ENCODE data around the gene SHB. TPM values are rescaled to one million over a fixed set of nuclear protein-coding genes. Genes with fewer than 3 reads are reported as not detected.

The SHB gene
- total RNA-seq, 1 donor from 2014 or later = 0.44 TPM

- ChIA-PET CTCF (no interaction called here), POLR2A (no interaction called here)
- no peaks in the 10 kb centered on the region for H3K36me3 Mint-ChIP-seq (ENCODE audit: low read depth)
- no peaks in the 10 kb centered on the region for H3K9me3 Mint-ChIP-seq
- peaks cover 3% of the 10 kb centered on the region for H3K27me3 Mint-ChIP-seq
- no peak overlapping the region for H3K27ac Mint-ChIP-seq
- no peak overlapping the region for H3K4me3 Mint-ChIP-seq
- no peak for TF ChIP-seq CTCF (IDR thresholded peaks at IDR 0.05)
- H3K4me1 Mint-ChIP-seq = peaks cover 6% of the 10 kb centered on the region
- DNase-seq (no peak), ATAC-seq (ENCODE audit: low read depth) (no peak)
- intact Hi-C loops (cut with micrococcal nuclease) = no loop called here
Observed at GRCh38 chr9:38031594-38031993, 37.4 kb downstream of the SHB start.

GRCh38 chr9:38030658-38031057 is 38.4 kb downstream of the SHB start:
- no peaks in the 10 kb centered on the region for H3K9me3 Mint-ChIP-seq
- intact Hi-C loops (cut with micrococcal nuclease) = no loop called here
- no peaks in the 10 kb centered on the region for H3K36me3 Mint-ChIP-seq (ENCODE audit: low read depth)
- CTCF ChIA-PET = no interaction called here
- peaks cover 6% of the 10 kb centered on the region for H3K4me1 Mint-ChIP-seq
- H3K27me3 Mint-ChIP-seq = peaks cover 3% of the 10 kb centered on the region
- no peak overlapping the region for H3K27ac Mint-ChIP-seq
- POLR2A ChIA-PET = no interaction called here
- no peak overlapping the region for H3K4me3 Mint-ChIP-seq
- no peak for ATAC-seq (ENCODE audit: low read depth)
- no peak for DNase-seq
- no peak for TF ChIP-seq CTCF (IDR thresholded peaks at IDR 0.05)

- intact Hi-C loops (cut with micrococcal nuclease) = no loop called here
- no peaks in the 10 kb centered on the region for H3K36me3 Mint-ChIP-seq (ENCODE audit: low read depth)
- H3K9me3 Mint-ChIP-seq = no peaks in the 10 kb centered on the region
- H3K27ac Mint-ChIP-seq = no peak overlapping the region
- CTCF ChIA-PET = no interaction called here
- no peak for DNase-seq
- POLR2A ChIA-PET = no interaction called here
- ATAC-seq (ENCODE audit: low read depth) = no peak
- peaks cover 6% of the 10 kb centered on the region for H3K4me1 Mint-ChIP-seq
- no peak overlapping the region for H3K4me3 Mint-ChIP-seq
- H3K27me3 Mint-ChIP-seq = peaks cover 3% of the 10 kb centered on the region
- no peak for TF ChIP-seq CTCF (IDR thresholded peaks at IDR 0.05)
Observed at GRCh38 chr9:38029915-38030638, 39.0 kb downstream of the SHB start.

- Mint-ChIP-seq H3K4me1 (peaks cover 6% of the 10 kb centered on the region), H3K27me3 (no peaks in the 10 kb centered on the region), H3K9me3 (no peaks in the 10 kb centered on the region), H3K27ac (no peak overlapping the region), H3K4me3 (no peak overlapping the region), H3K36me3 (ENCODE audit: low read depth) (no peaks in the 10 kb centered on the region)
- ChIA-PET POLR2A (no interaction called here), CTCF (no interaction called here)
- no peak for TF ChIP-seq CTCF (IDR thresholded peaks at IDR 0.05)
- DNase-seq (no peak), ATAC-seq (ENCODE audit: low read depth) (no peak)
- intact Hi-C loops (cut with micrococcal nuclease) = no loop called here
Observed at GRCh38 chr9:38027714-38028113, 41.3 kb downstream of the SHB start.

DNA sequence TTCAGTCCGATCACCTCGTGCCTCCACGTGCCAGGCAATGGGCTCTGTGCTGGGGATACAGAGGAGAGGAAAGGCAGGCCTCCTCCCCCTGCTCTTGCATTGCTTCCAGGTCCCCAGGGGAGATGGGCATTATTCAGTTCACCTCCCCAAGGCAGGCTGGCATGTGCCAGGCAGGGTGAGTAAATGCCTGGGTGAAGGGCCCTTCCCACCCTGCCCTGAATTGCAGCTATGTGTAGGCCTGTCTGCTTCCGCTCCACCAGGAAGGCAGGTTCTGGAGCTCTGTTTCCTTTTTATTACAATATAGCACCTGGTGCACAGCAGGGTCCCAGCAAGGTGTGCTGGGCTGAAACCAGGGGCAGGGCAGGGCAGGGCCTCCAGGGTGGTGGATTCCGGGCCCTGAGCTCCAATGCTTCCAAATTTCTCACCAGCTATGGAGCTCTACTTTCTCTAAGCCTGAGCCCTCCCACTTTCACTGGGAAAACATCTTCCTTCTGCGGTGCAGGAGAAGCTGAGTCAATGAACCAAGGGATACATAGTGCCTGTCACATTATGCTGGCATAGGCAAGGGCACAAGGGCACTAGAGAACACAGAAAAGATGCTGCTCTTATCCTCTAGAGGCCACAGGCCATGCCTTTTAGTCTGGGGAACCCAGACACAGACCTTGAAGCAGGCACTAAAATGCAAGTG is 42.0 kb downstream of the SHB start:
- ATAC-seq (ENCODE audit: low read depth) = no peak
- no peak for DNase-seq
- no peak overlapping the region for H3K27ac Mint-ChIP-seq
- ChIA-PET POLR2A (no interaction called here), CTCF (no interaction called here)
- no peaks in the 10 kb centered on the region for H3K36me3 Mint-ChIP-seq (ENCODE audit: low read depth)
- H3K9me3 Mint-ChIP-seq = no peaks in the 10 kb centered on the region
- no peak for TF ChIP-seq CTCF (IDR thresholded peaks at IDR 0.05)
- H3K4me3 Mint-ChIP-seq = no peak overlapping the region
- intact Hi-C loops (cut with micrococcal nuclease) = no loop called here
- no peaks in the 10 kb centered on the region for H3K27me3 Mint-ChIP-seq
- H3K4me1 Mint-ChIP-seq = peaks cover 6% of the 10 kb centered on the region
